ENCODE results near the gene SPPL2B. TPM values are rescaled to one million over a fixed set of nuclear protein-coding genes. Genes with fewer than 3 reads are reported as not detected.

SPPL2B gene
- total and polyA plus RNA-seq, 9 of the 15 experiments (the other 6 are each of a cell fraction or from before 2014, with no cell fraction given) = 0.20 to 81.2 (median 15.1) TPM

DNA sequence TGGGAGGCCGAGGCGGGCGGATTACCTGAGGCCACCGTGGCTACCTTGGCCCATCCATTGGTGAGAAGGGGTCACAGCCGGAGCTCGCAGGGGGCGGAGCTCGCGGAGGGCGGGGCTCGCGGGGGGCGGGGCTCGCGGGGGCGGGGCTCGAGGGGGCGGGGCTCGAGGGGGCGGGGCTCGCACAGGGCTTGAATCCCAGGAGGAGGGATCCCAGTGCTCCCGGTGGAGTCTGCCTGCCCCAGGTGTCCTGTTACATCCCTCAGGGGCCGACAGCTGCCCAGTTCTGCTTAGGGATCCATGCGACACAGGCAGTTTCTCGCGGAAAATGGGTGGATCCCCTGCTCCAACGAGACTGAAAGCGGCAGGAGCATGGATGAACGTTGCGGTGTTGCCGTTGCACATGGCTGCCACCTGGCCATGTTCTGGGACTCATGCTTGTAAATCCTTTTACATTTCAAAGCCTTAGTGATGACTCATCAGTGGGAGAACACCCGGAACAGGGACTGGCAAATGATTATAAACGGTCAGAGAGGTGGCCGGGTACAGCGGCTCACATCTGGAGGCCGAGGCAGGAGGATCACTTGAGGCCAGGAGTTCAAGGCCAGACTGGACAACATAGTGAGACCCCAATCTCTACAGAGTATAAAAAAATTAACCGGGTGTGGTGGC lies 56.7 kb downstream of the SPPL2B start (continued):
- TF ChIP-seq, protein P1, sequence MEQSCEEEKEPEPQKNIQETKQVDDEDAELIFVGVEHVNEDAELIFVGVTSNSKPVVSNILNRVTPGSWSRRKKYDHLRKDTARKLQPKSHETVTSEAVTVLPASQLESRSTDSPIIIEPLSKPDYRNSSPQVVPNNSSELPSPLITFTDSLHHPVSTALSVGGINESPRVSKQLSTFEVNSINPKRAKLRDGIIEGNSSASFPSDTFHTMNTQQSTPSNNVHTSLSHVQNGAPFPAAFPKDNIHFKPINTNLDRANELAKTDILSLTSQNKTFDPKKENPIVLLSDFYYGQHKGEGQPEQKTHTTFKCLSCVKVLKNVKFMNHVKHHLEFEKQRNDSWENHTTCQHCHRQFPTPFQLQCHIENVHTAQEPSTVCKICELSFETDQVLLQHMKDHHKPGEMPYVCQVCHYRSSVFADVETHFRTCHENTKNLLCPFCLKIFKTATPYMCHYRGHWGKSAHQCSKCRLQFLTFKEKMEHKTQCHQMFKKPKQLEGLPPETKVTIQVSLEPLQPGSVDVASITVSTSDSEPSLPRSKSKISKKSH (CRISPR knock-in tag; IDR thresholded peaks at IDR 0.05) = no peak
- TF ChIP-seq NUFIP1 (IDR thresholded peaks at IDR 0.05; ENCODE audit: partially characterized antibody) (no peak), ZNF140 (CRISPR knock-in tag; IDR thresholded peaks at IDR 0.05) (no peak), MIER1 (IDR thresholded peaks at IDR 0.05; ENCODE audit: low read depth) (0 out of 2 replicates have a peak, but pooled peaks have one; percentile 40), ZKSCAN8 (CRISPR knock-in tag; IDR thresholded peaks at IDR 0.05) (no peak), MAFF (IDR thresholded peaks at IDR 0.05; ENCODE audit: low read length) (0 out of 2 replicates have a peak, but pooled peaks have one; percentile 15), ETS2 (tag; IDR thresholded peaks at IDR 0.05; ENCODE audit: borderline replicate concordance, poor library complexity, severe bottlenecking) (no peak), ZNF347 (CRISPR knock-in tag; IDR thresholded peaks at IDR 0.05; ENCODE audit: low read depth) (no peak), ZNF324 (CRISPR knock-in tag; IDR thresholded peaks at IDR 0.05) (no peak), ILK (tag; IDR thresholded peaks at IDR 0.05; ENCODE audit: borderline replicate concordance, low read depth) (no peak), HDGF (IDR thresholded peaks at IDR 0.05) (peak; percentile 68; the same call in 1 of the 2 replicates), PTTG1 (tag; IDR thresholded peaks at IDR 0.05; ENCODE audit: low read depth) (no peak), ARID1B (IDR thresholded peaks at IDR 0.05) (peak; percentile 66), POU5F1 (IDR thresholded peaks at IDR 0.05; ENCODE audit: borderline replicate concordance, low read depth, low read length, partially characterized antibody) (no peak), SMAD4 (CRISPR knock-in tag; conservative IDR thresholded peaks at IDR 0.05) (peak; percentile 41; the same call in 1 of the 2 replicates), NCOA6 (IDR thresholded peaks at IDR 0.05) (no peak), ZNF239 (CRISPR knock-in tag; IDR thresholded peaks at IDR 0.05) (no peak), ZNF561 (CRISPR knock-in tag; conservative IDR thresholded peaks at IDR 0.05) (no peak), MEIS2 (IDR thresholded peaks at IDR 0.05; ENCODE audit: partially characterized antibody) (peak; percentile 62), MED1 (CRISPR knock-in tag; IDR thresholded peaks at IDR 0.05; ENCODE audit: borderline replicate concordance) (no peak), NFYB (IDR thresholded peaks at IDR 0.05; ENCODE audit: extremely low read depth, insufficient read length) (no peak), TBP (optimal IDR thresholded peaks at IDR 0.05; ENCODE audit: low read depth, low read length) (no peak)
- TF ChIP-seq, protein P2, sequence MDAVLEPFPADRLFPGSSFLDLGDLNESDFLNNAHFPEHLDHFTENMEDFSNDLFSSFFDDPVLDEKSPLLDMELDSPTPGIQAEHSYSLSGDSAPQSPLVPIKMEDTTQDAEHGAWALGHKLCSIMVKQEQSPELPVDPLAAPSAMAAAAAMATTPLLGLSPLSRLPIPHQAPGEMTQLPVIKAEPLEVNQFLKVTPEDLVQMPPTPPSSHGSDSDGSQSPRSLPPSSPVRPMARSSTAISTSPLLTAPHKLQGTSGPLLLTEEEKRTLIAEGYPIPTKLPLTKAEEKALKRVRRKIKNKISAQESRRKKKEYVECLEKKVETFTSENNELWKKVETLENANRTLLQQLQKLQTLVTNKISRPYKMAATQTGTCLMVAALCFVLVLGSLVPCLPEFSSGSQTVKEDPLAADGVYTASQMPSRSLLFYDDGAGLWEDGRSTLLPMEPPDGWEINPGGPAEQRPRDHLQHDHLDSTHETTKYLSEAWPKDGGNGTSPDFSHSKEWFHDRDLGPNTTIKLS (IDR thresholded peaks at IDR 0.05; ENCODE audit: borderline replicate concordance, low read depth) = peak; percentile 62
- TF ChIP-seq, protein P3, sequence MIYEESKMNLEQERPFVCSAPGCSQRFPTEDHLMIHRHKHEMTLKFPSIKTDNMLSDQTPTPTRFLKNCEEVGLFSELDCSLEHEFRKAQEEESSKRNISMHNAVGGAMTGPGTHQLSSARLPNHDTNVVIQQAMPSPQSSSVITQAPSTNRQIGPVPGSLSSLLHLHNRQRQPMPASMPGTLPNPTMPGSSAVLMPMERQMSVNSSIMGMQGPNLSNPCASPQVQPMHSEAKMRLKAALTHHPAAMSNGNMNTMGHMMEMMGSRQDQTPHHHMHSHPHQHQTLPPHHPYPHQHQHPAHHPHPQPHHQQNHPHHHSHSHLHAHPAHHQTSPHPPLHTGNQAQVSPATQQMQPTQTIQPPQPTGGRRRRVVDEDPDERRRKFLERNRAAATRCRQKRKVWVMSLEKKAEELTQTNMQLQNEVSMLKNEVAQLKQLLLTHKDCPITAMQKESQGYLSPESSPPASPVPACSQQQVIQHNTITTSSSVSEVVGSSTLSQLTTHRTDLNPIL (CRISPR knock-in tag; IDR thresholded peaks at IDR 0.05) = no peak
- TF ChIP-seq, protein P4, sequence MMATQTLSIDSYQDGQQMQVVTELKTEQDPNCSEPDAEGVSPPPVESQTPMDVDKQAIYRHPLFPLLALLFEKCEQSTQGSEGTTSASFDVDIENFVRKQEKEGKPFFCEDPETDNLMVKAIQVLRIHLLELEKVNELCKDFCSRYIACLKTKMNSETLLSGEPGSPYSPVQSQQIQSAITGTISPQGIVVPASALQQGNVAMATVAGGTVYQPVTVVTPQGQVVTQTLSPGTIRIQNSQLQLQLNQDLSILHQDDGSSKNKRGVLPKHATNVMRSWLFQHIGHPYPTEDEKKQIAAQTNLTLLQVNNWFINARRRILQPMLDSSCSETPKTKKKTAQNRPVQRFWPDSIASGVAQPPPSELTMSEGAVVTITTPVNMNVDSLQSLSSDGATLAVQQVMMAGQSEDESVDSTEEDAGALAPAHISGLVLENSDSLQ (IDR thresholded peaks at IDR 0.05) = peak; percentile 55; the same call in 1 of the 2 replicates

Measured in K562 (cell line).